ENCODE results near the gene ANAPC4. TPM values are rescaled to one million over a fixed set of nuclear protein-coding genes. Genes with fewer than 3 reads are reported as not detected.

Gene ANAPC4
- total and polyA plus RNA-seq, 2 of the 13 experiments (the other 11 are each of a cell fraction or from before 2014, with no cell fraction given) = 14.5 to 30.2 TPM

GRCh38 chr4:25376754-25377571 is at the start of gene ANAPC4 (continued):
- TF ChIP-seq, protein P1, sequence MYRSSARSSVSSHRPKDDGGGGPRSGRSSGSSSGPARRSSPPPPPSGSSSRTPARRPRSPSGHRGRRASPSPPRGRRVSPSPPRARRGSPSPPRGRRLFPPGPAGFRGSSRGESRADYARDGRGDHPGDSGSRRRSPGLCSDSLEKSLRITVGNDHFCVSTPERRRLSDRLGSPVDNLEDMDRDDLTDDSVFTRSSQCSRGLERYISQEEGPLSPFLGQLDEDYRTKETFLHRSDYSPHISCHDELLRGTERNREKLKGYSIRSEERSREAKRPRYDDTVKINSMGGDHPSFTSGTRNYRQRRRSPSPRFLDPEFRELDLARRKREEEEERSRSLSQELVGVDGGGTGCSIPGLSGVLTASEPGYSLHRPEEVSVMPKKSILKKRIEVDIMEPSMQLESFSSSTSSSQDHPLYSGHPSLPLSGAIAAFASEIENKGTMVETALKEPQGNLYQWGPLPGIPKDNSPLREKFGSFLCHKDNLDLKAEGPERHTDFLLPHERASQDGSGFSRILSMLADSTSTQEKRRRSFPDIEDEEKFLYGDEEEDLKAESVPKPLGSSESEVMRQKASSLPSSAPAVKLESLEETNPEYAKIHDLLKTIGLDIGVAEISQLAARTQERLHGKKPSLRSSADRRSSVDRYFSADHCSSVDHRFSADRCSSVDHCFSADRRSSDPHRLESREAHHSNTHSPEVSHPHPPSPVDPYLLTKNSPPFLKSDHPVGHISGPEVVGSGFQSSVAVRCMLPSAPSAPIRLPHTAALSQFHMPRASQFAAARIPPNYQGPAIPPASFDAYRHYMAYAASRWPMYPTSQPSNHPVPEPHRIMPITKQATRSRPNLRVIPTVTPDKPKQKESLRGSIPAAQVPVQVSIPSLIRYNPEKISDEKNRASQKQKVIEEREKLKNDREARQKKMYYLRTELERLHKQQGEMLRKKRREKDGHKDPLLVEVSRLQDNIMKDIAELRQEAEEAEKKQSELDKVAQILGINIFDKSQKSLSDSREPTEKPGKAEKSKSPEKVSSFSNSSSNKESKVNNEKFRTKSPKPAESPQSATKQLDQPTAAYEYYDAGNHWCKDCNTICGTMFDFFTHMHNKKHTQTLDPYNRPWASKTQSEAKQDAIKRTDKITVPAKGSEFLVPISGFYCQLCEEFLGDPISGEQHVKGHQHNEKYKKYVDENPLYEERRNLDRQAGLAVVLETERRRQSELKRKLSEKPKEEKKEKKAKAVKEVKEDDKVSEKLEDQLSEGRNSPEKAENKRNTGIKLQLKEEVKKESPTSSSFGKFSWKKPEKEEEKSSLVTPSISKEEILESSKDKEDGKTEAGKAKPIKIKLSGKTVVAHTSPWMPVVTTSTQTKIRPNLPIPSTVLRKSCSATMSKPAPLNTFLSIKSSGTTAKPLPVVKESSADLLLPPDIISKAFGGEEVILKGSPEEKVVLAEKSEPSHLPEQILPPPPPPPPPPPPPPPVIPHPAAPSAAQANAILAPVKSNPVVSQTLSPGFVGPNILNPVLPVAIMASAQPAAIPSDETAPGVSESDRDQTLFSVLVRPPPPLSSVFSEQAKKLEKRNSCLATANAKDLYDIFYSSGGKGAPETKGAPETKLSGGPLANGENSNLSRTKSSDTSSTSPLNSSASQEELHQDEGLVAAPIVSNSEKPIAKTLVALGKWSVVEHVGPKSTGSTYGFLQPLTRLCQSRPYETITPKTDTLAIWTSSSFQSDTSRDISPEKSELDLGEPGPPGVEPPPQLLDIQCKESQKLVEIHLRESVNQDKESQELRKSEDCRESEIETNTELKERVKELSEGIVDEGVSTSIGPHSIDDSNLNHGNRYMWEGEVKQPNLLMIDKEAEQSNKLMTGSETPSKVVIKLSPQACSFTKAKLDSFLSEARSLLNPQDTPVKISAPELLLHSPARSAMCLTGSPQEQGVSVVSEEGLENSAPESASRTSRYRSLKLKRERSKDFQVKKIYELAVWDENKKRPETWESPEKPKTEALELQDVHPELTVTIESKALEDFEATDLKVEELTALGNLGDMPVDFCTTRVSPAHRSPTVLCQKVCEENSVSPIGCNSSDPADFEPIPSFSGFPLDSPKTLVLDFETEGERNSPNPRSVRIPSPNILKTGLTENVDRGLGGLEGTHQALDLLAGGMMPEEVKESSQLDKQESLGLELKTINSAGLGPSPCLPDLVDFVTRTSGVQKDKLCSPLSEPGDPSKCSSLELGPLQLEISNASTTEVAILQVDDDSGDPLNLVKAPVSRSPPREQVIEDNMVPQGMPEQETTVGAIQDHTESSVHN (CRISPR knock-in tag; IDR thresholded peaks at IDR 0.05) = no peak
- TF ChIP-seq TEAD3 (CRISPR knock-in tag; optimal IDR thresholded peaks at IDR 0.05; ENCODE audit: borderline replicate concordance) (peak; percentile 16), SIX4 (CRISPR knock-in tag; IDR thresholded peaks at IDR 0.05) (no peak), ZNF790 (CRISPR knock-in tag; IDR thresholded peaks at IDR 0.05; ENCODE audit: borderline replicate concordance) (no peak), ZEB1 (IDR thresholded peaks at IDR 0.05; ENCODE audit: insufficient replicate concordance, low read depth) (no peak), ZBTB38 (CRISPR knock-in tag; IDR thresholded peaks at IDR 0.05) (no peak; the same call in 1 of the 2 replicates), ZFP82 (CRISPR knock-in tag; IDR thresholded peaks at IDR 0.05; ENCODE audit: borderline replicate concordance) (no peak), BORCS8-MEF2B (CRISPR knock-in tag; IDR thresholded peaks at IDR 0.05) (no peak; the same call in 1 of the 2 replicates), ARNT (IDR thresholded peaks at IDR 0.05) (no peak), ZNF737 (CRISPR knock-in tag; IDR thresholded peaks at IDR 0.05; ENCODE audit: borderline replicate concordance) (no peak), ZNF264 (CRISPR knock-in tag; IDR thresholded peaks at IDR 0.05) (no peak)
- TF ChIP-seq, protein P2, sequence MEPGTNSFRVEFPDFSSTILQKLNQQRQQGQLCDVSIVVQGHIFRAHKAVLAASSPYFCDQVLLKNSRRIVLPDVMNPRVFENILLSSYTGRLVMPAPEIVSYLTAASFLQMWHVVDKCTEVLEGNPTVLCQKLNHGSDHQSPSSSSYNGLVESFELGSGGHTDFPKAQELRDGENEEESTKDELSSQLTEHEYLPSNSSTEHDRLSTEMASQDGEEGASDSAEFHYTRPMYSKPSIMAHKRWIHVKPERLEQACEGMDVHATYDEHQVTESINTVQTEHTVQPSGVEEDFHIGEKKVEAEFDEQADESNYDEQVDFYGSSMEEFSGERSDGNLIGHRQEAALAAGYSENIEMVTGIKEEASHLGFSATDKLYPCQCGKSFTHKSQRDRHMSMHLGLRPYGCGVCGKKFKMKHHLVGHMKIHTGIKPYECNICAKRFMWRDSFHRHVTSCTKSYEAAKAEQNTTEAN (CRISPR knock-in tag; conservative IDR thresholded peaks at IDR 0.05) = no peak
- TF ChIP-seq, protein P3, sequence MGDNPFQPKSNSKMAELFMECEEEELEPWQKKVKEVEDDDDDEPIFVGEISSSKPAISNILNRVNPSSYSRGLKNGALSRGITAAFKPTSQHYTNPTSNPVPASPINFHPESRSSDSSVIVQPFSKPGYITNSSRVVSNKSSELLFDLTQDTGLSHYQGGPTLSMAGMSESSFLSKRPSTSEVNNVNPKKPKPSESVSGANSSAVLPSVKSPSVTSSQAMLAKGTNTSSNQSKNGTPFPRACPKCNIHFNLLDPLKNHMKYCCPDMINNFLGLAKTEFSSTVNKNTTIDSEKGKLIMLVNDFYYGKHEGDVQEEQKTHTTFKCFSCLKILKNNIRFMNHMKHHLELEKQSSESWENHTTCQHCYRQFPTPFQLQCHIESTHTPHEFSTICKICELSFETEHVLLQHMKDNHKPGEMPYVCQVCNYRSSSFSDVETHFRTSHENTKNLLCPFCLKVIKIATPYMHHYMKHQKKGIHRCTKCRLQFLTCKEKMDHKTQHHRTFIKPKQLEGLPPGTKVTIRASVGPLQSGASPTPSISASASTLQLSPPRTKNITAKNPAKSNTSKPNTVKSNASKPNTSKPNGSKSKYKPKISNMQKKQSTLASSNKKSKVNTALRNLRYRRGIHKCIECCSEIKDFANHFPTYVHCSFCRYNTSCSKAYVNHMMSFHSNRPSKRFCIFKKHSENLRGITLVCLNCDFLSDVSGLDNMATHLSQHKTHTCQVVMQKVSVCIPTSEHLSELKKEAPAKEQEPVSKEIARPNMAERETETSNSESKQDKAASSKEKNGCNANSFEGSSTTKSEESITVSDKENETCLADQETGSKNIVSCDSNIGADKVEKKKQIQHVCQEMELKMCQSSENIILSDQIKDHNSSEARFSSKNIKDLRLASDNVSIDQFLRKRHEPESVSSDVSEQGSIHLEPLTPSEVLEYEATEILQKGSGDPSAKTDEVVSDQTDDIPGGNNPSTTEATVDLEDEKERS (CRISPR knock-in tag; IDR thresholded peaks at IDR 0.05) = no peak
